Activated CD8-positive, alpha-beta memory T cell treated with anti-CD3 and anti-CD28 coated beads for 24 hours (primary cell): ENCODE results near the gene KIRREL1.
A peak's percentile ranks its signal among the peaks of the same experiment; 100 is the strongest.

Experiments
- DNase-seq: peaks from one replicate; pipeline ENCODE4 v3.0.0-alpha.2; 2020

Gene KIRREL1

DNA sequence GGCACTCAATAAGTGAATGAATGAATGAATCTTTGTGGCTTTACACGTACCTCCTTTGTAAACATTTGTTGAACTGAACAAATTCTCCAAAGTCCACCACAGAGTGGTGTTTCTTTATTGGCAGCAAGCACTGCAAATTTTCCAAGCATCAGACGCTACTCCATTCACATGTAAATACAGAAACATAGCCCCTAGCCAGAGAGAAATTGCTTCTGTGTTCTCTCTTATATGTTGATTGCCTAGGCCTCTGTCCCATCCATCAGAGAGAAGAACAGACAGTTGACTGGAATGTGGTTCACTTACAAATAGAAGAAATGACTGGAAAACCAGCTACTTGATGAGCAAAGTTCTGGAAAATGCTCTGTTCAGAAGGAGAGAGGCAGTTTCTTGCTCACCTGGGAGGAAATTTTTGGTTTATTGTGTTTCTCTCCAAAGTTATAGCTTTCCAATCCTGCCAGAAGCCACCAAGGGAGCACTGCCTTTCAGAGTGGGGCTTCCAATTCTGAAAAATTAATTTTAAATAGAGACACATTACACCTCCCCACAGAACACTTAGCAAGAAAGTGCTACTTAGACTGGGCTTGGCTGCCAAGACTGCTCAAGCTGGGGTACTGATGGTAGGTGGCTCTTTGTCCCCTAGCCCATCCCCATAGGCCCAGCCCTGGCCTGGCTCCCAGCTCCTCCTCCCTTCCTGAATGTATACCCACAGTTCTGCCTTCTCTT lies 18.1 kb upstream of the KIRREL1 start:
- no peak for DNase-seq

GRCh38 chr1:157976888-157977287 lies 16.6 kb upstream of the KIRREL1 start:
- no peak for DNase-seq

DNA sequence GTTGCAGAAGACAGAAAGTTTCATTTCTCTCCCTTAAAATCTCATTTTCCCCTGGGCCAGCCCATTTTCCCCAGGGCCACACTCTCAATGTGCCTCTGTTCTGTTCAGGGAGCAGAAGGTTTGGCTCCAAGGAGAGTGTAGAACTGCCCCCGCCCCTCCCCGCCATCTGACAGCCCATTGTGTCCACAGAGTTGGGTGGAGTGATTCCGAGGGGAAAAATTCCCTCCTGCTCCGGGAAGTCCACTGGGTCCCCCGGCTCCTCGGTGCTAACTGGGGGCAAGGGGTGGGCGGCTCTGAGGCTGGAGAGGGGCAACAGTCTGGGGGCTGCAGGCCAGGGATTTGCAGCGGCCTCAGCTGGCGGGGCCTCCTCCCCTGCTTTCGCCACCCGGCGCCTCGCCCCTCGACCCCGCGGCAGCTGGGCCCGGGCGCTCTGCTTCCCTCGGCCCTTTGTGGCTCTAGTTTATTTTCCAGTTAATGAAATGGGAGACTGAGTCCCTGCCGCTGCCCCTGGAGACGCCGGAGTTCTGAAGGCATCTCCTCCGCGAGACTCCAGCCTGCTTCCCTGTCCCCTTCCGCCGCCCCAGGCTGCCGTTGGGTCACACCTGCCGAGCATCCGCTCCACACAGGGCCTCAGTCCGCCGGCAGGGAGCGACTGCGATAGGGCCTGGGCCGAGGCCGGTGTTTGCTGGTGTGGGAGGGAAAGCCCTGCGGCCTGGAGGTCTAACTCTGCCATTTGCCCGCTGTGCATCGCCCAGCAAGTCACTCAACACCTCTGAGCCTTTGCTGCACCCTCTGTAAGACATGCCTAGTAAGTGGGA lies 14.7 kb upstream of the KIRREL1 start:
- no peak for DNase-seq

GRCh38 chr1:157982136-157982535 lies 11.3 kb upstream of the KIRREL1 start:
- DNase-seq, result no peak

DNA sequence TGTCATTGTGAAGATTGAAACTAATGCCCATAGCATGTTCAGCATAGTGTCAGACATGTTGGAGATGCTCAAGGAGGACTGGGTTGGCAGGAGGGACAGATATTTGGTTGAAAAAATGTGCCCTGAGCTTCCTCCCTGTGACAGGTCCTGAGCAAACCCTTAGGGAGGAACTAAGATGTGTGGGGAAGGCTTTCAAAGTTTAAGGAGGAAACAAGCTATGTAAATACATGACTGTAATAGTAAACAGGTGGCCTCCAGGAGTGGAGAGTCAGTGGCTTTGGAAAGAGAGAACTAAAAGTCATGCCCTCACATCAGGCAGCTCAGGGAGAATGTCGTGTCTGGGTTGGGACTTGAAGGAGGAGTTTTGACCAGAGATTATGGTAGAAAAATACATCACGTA lies 9.7 kb upstream of the KIRREL1 start:
- no peak for DNase-seq

GRCh38 chr1:157984469-157984868 lies 9.0 kb upstream of the KIRREL1 start:
- no peak for DNase-seq

- no peak for DNase-seq
These were observed 8.0 kb upstream of the KIRREL1 start for GRCh38 chr1:157985473-157985872.

GRCh38 chr1:157988002-157988401 lies 5.4 kb upstream of the KIRREL1 start:
- DNase-seq, result no peak

- peak; percentile 70 for DNase-seq
These were observed 1.2 kb upstream of the KIRREL1 start for GRCh38 chr1:157992031-157992832.

- DNase-seq, result no peak
These were observed 655 bp upstream of the KIRREL1 start for GRCh38 chr1:157992833-157993146.

DNA sequence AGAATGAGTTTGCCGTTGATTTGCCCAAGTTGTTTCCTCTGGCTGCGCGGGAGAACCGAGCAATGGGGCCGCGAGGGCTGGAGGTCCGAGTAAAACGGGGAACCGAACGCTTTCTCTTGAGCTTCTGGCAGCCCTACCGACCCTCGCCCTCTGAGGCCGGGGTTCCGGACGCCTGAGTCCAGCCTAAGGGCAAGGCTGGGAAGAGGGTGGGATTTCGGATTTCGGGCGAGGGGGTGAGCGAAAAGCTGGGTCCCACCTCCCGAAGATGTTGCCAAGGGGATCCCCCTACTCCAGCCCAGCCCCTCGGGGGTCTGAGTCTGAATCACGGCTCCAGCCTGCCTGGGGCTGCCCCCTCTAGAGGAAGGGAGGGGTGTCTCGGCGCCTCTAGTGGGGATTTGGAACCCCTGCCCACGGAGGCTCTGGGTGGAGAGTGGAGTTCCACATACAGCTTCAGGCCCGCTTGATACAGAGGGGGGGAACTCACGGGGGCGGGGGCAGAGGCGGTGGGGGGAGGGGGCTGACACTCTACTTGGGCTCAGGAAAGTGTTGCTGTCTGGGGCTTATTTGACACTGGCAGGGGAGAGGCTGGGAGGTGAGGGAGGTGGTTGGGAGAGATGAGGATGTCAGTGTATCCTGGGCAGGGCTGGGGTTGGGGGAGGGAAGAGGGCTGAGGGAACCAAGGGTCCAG lies 617 bp downstream of the KIRREL1 start:
- DNase-seq, result no peak

GRCh38 chr1:157994704-157995582 lies 1.5 kb downstream of the KIRREL1 start:
- DNase-seq, result no peak

- no peak for DNase-seq
These were observed 2.2 kb downstream of the KIRREL1 start for GRCh38 chr1:157995583-157996169.

DNA sequence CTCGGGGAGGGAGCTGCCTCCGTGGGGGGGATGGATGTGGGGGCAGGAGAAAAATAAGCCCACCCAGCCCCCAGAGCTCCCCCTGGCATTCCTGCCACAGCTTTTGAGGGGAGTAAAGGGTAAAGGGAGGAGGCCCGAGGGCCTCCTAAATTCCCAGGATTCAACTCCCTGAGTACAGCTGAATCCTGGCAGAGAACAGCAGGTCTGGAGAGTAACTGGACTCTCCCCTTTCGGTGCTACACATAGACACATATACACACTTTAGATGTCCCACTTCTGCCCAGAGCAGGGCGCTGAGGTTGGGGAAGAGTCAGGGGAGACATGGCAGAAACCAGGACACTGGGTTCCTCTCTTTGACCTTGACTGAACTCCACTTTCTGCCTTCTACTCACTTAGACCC lies 3.0 kb downstream of the KIRREL1 start:
- DNase-seq, result no peak

GRCh38 chr1:158000507-158000906 lies 7.1 kb downstream of the KIRREL1 start:
- no peak for DNase-seq

DNA sequence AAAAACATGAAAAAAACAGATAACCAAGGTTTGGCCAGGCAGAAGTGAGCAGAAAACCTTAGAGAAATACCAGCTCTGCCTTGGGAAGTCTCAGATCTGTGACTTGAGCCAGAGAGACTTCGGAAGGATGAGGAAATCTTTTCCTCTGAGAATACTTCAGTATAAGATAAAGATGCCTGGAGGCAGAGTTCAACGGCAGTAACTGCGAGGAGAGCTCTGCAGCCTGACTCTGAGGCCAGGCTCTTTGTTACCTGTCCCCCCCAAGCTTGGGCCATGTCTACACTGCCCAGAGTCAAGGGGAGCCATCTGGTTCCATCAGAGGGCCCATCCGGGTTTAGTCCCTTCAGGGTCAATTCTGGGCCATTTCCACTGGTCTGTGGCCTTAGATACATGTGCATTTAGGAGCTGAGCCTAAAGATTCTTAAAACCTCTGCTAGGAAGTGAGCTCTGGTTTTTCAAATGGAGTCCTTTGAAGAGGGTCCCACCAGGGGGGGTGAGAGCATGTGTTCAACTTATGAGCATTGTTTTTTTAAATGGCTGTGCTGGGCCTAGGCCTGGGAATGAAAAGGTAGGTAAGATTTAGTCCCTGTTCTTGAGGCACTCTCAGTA lies 8.7 kb downstream of the KIRREL1 start:
- no peak for DNase-seq

DNA sequence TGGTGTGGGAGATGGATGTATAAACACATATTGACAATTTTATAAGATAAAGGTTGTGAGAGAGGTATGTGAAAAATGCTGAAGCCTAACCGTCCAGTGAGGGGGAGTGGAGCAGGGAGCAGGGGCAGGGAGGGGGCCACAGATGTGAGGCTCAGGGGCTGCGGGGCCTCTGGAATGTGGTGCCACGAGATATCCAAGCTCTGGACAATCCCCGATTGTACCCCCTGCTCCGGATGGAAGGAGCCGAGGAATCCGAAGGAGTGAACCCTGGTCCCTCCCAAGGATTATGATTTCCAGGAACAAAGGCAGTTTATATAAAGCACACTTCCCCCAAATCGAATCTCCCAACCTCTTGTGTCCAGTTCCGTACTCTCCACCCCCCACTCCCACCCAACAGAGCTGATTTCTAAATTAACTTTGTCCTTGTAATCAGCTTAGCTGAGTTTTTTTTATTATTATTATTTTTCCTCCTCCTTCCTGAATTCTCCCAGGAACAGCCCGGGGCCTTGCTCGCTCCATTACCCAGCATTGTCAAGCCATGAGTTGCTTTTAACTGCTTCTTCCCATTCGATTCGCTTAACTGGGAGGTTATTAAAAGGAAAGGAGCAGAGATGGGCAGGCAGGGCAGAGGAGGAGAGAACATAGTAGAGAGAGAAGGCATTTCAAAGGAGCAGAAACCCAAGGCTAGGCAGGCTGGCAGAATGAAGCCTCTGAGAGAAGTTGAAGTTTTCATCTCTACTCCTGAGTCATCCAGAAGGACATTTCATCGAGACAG lies 9.4 kb downstream of the KIRREL1 start:
- DNase-seq, result no peak

DNA sequence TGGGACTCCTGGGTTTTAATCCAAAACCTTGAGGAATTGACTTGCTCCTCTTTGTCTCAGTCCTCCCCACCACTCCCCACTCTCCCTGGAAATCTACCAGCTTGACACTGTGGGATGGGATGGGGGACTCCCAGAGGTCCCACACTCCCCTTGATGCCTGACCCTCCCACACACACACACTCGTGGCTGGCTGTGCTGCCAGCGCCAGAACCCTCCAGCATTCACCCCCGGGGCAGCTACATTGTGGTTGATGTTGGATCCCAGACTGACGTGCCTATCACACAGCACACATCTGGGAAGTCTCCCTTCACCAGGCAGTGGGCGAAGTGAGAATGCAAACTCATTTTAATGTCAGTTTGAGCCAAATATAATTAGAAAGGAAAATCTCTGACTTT lies 10.0 kb downstream of the KIRREL1 start:
- no peak for DNase-seq

DNA sequence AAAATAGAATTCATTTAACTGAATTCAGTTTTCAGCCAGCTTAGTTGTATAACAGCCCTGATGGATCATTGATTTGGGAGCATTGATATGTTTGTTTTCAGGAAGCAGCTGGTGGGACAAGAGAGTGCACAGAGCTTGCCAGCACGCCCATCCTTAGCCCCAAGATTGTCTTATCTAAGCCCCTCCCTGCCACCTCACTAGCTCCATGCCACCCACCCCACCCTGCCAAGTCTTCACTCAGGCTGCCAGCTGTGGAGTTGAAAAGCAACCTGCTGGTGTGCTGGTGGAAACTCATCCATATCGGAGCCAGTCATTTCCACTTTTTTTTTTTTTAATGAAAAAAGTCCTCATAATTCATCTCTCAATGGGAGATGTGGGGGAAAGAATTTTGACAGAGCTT lies 11.8 kb downstream of the KIRREL1 start:
- DNase-seq, result no peak

GRCh38 chr1:158007180-158007579 lies 13.7 kb downstream of the KIRREL1 start:
- DNase-seq, result no peak
